ENCODE results near the gene REEP6. TPM values are rescaled to one million over a fixed set of nuclear protein-coding genes. Genes with fewer than 3 reads are reported as not detected.

Gene REEP6
- total and polyA plus RNA-seq, 2 of the 8 experiments (the other 6 are each of a cell fraction or from before 2014, with no cell fraction given), result 12.6 to 20.7 TPM

- H4K91ac ChIP-seq (replicated peaks; ENCODE audit: insufficient read length, low read length), result no peak overlapping the region
- TF ChIP-seq GABPA (IDR thresholded peaks at IDR 0.05; ENCODE audit: borderline replicate concordance, insufficient read depth, low read length) (no peak), CHD1 (IDR thresholded peaks at IDR 0.05; ENCODE audit: low read depth, low read length) (no peak), CHD2 (IDR thresholded peaks at IDR 0.05; ENCODE audit: low read length) (no peak), HDAC2 (IDR thresholded peaks at IDR 0.05; ENCODE audit: borderline replicate concordance in 1 of 2, low read depth in 2 of 2, low read length in 2 of 2) (no peak), EP300 (IDR thresholded peaks at IDR 0.05; ENCODE audit: borderline replicate concordance in 1 of 2, low read depth in 2 of 2, low read length in 2 of 2) (no peak), PHF8 (conservative IDR thresholded peaks at IDR 0.05; ENCODE audit: low read depth, low read length) (no peak)
- H2AK5ac ChIP-seq (ENCODE audit: low read depth, low read length), result no peak overlapping the region
- no peak overlapping the region for H2BK5ac ChIP-seq (ENCODE audit: low read depth, low read length)
- H3K4me1 ChIP-seq (replicated peaks in 1 of 4; ENCODE audit: control insufficient read depth in 3 of 4, insufficient read depth in 4 of 4, low read length in 3 of 4), result peaks cover 0 to 18% (median 11%) of the 10 kb centered on the region in 4 experiments; a peak in 5 of 7 replicates
- H3K18ac ChIP-seq (ENCODE audit: extremely low read depth, low read length), result no peak overlapping the region
- H4K20me1 ChIP-seq (replicated peaks in 1 of 2; ENCODE audit: control insufficient read depth in 1 of 2, insufficient read depth in 2 of 2, low read length in 2 of 2), result peaks cover 20 to 48% of the 10 kb centered on the region in 2 experiments
- FAIRE-seq (no peak), DNase-seq (ENCODE audit: low read depth in 1 of 2, low spot score in 2 of 2) (no peak)
- no peak overlapping the region for H2AFZ ChIP-seq (ENCODE audit: low read length)
- H3K9ac ChIP-seq (replicated peaks in 1 of 4; ENCODE audit: extremely low read depth in 1 of 4, low read depth in 3 of 4, low read length in 3 of 4), result no peak overlapping the region
- no peak overlapping the region for H3K4me2 ChIP-seq (ENCODE audit: insufficient read depth in 1 of 2, low read depth in 2 of 2, low read length in 2 of 2)
- POLR2A ChIA-PET (ENCODE audit: partially characterized antibody), result interaction anchor here (0.7 to 4.5 kb wide), 10 partner anchors 8 to 200 kb away, joined by 3 to 27 read pairs (median 4); partner anchors contain the start of gene REEP6
- 84% methylated on average over 26 of the region's 31 CpGs; no CpG with 5 or more reads in 1 of the 2 experiments for WGBS, 2 experiments (ENCODE audit: extremely low coverage in 1 of 2, insufficient coverage in 1 of 2, insufficient read length in 1 of 2, insufficient replicate concordance in 2 of 2, low coverage in 1 of 2, low lambda C conversion rate in 2 of 2, missing lambda C conversion rate in 1 of 2)
- H3K36me3 ChIP-seq (ENCODE audit: control insufficient read depth in 2 of 4, insufficient read depth in 4 of 4, low read length in 3 of 4), result peaks cover 0 to 7% (median 3%) of the 10 kb centered on the region in 4 experiments; a peak in 2 of 8 replicates
- H3K14ac ChIP-seq (ENCODE audit: insufficient read length), result no peak overlapping the region
- CTCF ChIA-PET (ENCODE audit: partially characterized antibody), result interaction anchor here (0.7 to 2.4 kb wide), 11 partner anchors 9 to 72 kb away, joined by 3 to 9 read pairs (median 3); no protein-coding TSS in a partner anchor
- H3K27ac ChIP-seq (ENCODE audit: low read depth, low read length), result no peak overlapping the region
- H3K79me1 ChIP-seq (ENCODE audit: low read depth, low read length), result peaks cover 2% of the 10 kb centered on the region; the same call in 1 of the 2 replicates
- H2BK120ac ChIP-seq (replicated peaks; ENCODE audit: low read depth, low read length), result no peak overlapping the region
- no peak overlapping the region for H3K23ac ChIP-seq (ENCODE audit: insufficient read length)
- H4K8ac ChIP-seq (ENCODE audit: extremely low read depth, insufficient read depth, low read length), result 0 out of 2 replicates have a peak overlapping the region, but pooled peaks have one; percentile 2
- peaks cover 22 to 42% (median 39%) of the 10 kb centered on the region in 4 experiments for H3K27me3 ChIP-seq (replicated peaks in 1 of 4; ENCODE audit: control insufficient read depth in 3 of 4, extremely low read depth in 1 of 4, insufficient read depth in 3 of 4, low read length in 3 of 4)
- H3K4ac ChIP-seq (replicated peaks; ENCODE audit: insufficient read length, low read depth, low read length), result no peak overlapping the region
- H3K56ac ChIP-seq (replicated peaks; ENCODE audit: insufficient read length, low read depth, low read length), result no peak overlapping the region
- no peak overlapping the region for H2BK12ac ChIP-seq (ENCODE audit: low read depth, low read length)
- H3K23me2 ChIP-seq (ENCODE audit: low read depth, low read length), result peaks cover 16% of the 10 kb centered on the region
- H4K5ac ChIP-seq (ENCODE audit: insufficient read length, low read depth, low read length), result no peak overlapping the region
- no peaks in the 10 kb centered on the region for H3K9me3 ChIP-seq (ENCODE audit: insufficient read depth in 2 of 2, low read depth in 1 of 2, low read length in 1 of 2)
- H2BK15ac ChIP-seq (ENCODE audit: low read length), result no peak overlapping the region
- no peak overlapping the region for H3K4me3 ChIP-seq (ENCODE audit: extremely low read depth in 1 of 4, insufficient read depth in 2 of 4, low read depth in 3 of 4, low read length in 4 of 4)
- H2BK20ac ChIP-seq (ENCODE audit: low read length), result no peak overlapping the region
- H3K79me2 ChIP-seq (ENCODE audit: control insufficient read depth in 1 of 2, insufficient read depth in 2 of 2, low read length in 2 of 2), result peaks cover 0 to 4% of the 10 kb centered on the region in 2 experiments; a peak in 1 of 4 replicates
Measured at GRCh38 chr19:1474011-1474764, 16.8 kb upstream of the REEP6 start.

All from H1 (cell line).